Activated gamma-delta T cell treated with anti-CD3 and anti-CD28 coated beads, Interleukin-2, amount 50 U/mL, for 16 hours (primary cell): ENCODE results near the gene ENAH.
"Not testable (repeated sequence)": the region's sequence is repeated elsewhere in the genome, so short reads cannot be mapped to it uniquely, and the experiment has no call there.

Experiments used
- DNase-seq: peaks from one replicate; pipeline ENCODE4 v3.0.0-alpha.2; 2020; ENCODE audit warnings: low read depth

The ENAH gene

GRCh38 chr1:225674381-225674780 lies 21.5 kb upstream of the ENAH start:
- no peak for DNase-seq

- no peak for DNase-seq
Measured at GRCh38 chr1:225670806-225671733, 18.1 kb upstream of the ENAH start.

- DNase-seq, result no peak
Measured at GRCh38 chr1:225670356-225670755, 17.4 kb upstream of the ENAH start.

GRCh38 chr1:225668222-225668621 lies 15.3 kb upstream of the ENAH start:
- DNase-seq, result no peak

GRCh38 chr1:225667362-225667761 lies 14.4 kb upstream of the ENAH start:
- DNase-seq, result no peak

DNA sequence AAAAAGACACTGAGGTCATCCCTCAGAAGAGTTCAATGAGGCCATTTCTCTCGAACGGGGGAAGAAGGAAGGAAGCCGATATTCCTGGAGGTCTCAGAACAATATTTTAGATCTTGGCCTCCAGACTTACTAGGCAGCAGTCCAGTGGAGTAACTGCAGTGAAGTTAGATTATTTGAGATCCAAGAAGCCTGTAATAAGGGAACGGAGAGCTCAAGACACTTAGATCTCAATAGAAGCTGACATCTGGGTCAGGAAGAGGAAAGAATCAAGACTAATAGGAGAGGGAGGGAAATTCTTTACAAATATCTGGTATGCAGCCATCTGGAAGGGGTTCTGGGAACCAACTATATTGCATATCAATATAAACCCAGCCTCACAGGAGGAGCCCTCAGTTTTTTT lies 13.6 kb upstream of the ENAH start:
- no peak for DNase-seq

DNA sequence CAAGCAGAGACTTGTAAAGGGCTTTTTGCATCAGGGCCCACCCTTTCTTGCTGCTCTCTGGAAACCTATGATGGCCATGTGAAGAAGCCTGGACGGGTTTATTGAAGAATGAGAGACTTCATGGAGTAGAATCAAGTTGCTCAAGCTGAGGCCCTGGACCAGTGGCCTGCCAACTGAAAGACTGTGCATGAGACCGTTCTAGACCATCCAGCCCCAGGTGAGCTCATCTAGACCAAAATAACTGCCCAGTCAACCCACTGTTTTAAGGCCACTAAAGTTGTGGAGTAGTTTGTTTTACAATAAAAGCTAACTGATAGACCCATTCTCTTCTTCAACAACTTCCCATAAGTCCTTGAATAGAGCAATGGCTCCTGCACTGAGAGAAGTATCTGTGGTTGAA lies 11.8 kb upstream of the ENAH start:
- DNase-seq, result no peak

DNA sequence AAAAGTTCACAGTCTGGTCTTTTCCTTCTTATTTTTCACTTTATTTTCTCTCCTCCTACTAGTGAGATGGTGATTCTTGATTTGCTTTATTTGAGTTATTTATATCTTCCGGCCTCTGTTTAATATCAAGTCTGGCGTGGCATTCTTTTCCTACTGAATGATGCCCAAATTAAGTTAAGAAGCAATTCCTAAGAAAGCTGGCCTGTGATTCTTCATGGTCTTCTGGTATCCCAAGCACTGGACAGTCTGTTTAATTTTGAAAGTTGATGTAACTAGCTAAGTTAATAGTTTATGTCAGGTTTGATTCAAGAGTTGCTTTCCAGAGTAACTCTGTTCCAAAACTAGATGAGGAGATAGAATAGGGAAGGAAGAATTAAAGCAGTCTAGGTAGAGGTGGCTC lies 9.2 kb upstream of the ENAH start:
- no peak for DNase-seq

GRCh38 chr1:225660544-225660946 lies 7.6 kb upstream of the ENAH start:
- no peak for DNase-seq

DNA sequence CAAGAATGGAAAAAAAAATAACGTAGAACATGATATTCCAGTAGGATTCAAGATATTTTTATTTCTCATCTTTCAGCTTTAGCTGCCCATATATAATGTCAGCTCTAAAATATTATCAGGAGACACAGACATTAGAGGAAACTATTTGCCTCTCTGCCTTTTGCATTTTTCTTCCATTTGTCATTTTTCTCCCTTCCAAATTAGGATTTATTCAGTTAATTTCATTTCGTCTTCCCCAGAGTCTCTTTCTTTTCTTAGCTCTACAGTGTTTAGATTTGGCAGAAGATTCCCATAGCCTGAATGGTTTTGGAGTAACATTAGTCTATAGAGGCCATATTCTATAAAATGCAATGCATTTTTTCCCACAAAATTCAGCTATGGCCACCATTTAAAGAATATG lies 5.1 kb upstream of the ENAH start:
- DNase-seq, result no peak

DNA sequence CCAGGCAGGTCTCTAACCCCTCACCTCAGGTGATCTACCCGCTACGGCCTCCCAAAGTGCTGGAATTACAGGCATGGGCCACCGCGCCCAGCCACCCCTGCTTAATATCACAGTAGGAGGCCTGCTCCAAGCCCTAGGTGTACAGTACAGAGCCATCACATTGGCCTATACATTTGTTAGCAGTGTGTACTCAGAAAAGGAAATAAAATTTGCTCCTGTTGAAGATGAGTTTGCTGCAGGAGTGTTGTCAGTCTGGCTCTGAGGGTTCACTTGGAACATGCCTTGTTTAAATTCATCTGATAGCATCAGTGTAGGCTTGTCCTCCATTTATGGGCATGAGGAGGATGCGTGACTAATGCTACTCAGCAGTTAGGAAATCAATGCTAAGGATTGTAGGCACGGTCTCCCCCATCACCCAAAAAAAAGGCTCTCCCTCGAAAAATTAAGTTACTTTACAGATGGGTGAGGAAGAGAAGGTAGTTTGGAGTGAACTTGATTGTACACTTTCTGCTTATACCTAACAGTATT lies 4.6 kb upstream of the ENAH start:
- no peak for DNase-seq

DNA sequence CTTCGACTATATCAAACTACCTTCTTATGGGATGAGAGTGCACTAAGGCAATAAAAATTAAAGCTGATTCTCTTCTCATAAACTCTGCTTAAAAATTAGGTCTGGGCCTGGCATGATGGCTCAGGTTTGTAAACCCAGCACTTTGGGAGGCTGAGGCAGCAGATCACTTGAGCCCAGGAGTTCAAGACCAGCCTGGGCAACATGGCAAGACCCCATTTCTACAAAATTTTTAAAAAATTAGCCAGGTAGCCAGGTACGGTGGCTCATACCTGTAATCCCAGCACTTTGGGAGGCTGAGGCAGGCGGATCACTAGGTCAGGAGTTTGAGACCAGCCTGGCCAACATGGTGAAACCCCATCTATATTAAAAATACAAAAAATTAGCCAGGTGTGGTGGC lies 3.3 kb upstream of the ENAH start:
- DNase-seq, result not testable (repeated sequence)

DNA sequence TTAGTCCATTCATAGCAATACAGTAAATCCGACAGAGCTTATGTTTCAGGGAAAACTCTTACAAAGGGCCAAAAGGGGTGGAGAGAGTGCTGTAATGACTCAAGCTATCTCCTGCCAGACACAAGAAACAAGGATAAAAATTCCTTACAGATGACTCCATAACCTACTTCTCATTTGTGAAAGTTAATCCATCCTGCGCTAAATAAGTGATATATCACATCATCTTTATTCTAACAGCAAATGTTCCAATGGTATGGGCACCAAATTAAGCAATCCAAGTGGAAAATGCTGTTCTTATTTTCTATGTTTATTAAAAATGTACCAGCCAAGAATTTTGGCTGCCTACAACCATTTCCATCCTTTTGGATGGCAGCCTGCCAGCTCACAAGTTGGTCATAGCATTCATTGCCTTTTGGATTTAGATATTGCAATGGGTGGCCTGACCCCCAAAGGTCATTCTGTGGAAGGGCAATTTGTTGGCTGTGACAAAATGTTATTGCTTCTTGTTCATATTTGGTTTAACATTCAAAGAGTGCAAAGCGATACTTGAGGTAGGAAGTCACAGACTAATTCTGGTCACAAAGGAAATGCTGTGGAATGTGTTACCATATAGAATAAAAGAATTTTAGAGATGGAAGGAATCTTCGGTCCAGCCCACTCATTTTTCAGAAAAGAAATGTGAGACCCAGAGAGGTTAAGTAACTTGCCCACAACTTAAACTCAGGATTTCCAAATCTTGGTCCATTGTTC lies 2.8 kb upstream of the ENAH start:
- DNase-seq, result no peak

GRCh38 chr1:225654688-225655508 lies 2.0 kb upstream of the ENAH start:
- DNase-seq, result no peak

GRCh38 chr1:225654277-225654597 lies 1.3 kb upstream of the ENAH start:
- DNase-seq, result no peak

- DNase-seq, result no peak
Measured at GRCh38 chr1:225653463-225654276, 747 bp upstream of the ENAH start.

DNA sequence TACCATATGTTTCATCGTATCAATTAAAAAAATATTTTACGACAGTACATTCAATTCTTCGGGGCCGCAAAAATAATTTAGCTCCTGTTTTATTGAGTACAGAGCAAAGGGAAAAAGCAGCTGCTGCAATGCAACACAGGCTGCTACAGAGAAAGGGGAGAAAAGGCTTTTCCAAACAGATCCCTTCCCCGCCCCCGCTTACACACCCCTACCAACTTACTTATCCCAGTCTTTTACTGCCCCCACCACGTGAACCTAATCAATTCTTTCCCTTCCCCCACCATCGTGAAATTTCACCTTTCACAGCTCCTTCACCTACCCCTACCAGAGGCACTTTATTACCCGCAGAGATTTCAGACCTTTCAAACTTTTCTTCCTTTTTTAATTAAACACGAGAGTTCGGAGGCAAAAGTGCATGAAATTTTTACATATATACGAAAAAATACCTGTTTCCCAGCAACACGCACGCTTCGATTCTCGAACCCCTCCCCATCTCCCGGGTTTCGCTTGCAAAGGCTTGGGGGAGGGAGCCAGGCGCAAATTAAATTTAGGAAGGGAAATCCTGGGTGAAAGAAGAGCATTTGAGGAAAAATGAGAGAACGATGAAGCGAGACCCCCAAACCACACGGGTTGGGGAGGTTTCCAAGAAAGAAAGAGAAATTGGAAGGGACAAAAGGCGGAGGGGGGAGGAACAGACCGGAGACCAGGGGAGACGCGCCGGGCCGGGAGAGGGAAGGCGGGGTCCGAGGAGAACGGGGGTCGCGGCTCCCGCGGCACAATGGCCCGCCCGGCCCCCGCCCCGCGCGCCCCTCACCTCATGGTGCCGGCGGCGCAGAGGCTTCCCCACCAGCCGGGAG lies 823 bp downstream of the ENAH start:
- no peak for DNase-seq

GRCh38 chr1:225651376-225651871 lies 1.5 kb downstream of the ENAH start:
- DNase-seq, result no peak

DNA sequence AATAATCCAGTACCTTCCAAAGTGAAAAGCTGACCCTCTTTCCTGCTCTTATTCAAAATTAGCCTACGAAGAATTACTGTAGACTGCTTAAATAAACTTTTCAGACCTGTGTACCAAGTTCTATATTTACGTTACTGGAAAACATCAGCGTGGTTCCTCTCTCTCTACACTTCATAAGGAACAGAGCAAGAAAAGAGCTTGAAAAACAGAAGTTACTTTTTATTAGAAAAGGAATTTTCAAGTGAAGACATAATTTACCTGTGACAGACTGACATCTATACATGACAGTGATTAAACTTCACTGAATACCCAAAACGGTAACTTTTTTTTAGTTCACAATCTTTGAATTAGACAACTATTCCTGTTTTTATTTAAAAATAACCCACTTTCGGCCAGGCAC lies 2.7 kb downstream of the ENAH start:
- DNase-seq, result no peak

DNA sequence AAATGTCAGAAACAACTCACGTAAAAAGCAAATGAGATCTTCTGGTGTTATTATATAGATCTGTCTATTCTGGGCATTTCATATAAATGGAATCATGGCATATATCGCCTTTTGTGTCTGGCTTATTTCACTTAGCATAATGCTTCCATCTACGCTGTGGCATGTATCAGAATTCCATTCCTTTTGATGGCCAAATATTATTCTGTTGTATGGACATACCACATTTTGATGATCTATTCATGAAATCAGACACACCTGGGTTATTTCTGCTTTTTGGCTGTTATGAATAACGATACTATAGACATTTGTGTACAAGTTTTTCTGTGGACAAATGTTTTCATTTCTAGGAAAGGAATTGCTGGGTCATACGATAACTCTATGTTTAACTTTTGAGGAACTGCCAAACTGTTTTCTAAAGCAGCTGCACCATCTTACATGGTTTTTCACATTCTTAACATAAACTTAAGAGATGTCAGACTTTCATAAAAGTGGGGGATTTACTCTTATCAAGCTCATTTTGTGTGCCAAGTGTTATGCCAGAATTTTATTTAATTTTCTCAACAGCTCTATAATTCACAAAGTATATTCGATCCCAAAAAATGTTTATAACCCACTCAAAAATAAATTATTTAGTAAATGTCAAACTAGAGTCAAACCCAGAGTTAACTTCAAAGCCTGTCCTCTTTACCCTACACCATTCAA lies 7.6 kb downstream of the ENAH start:
- DNase-seq, result no peak
